ENCODE measurements around the gene ADAMTSL2. TPM values are rescaled to one million over a fixed set of nuclear protein-coding genes. Genes with fewer than 3 reads are reported as not detected.

The ADAMTSL2 gene
- total RNA-seq, 2 donors from 2014 or later = 13.9 to 16.7 TPM

- ATAC-seq (peak in 1 of 2 donors; percentile 15), DNase-seq (no peak)
- intact Hi-C loops (cut with DNase I) = no loop called here
Measured at GRCh38 chr9:133542002-133542401, 7.5 kb downstream of the ADAMTSL2 start.

DNA sequence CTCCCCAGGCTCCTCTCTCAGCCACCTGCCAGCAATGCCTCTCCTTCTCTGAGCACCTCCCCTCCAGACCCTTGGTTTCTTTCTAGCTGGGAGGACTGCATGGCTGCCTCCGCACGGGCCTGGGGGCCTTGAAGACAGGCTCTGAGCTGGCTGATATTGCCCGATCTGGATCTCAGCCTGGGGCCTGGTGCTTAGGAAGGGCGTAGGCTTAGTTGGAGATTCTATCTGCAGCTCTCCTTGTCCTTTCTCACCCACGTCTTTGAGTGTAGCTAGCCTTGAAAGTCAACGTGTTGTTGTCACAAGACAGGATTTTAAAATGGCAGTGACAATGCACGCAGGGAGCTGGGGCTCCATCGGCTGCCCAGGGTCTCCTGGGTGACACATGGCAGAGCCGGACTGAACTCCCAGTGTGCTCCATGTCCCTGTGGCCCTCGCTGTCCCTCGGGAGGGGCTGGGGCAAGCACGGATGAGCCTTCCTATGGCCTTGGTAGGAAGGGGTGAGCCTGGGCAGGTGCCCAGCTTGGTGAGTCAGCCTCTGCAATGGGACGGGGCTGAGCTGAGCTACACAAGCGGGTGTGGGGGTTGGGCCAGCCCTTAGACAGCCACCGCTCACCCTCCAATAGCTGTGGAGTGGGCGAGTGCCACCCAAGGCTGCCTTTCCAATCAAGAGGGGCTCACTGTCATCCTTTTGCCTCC lies 9.4 kb downstream of the ADAMTSL2 start:
- DNase-seq = no peak
- intact Hi-C loops (cut with DNase I) = no loop called here
- no peak for ATAC-seq

DNA sequence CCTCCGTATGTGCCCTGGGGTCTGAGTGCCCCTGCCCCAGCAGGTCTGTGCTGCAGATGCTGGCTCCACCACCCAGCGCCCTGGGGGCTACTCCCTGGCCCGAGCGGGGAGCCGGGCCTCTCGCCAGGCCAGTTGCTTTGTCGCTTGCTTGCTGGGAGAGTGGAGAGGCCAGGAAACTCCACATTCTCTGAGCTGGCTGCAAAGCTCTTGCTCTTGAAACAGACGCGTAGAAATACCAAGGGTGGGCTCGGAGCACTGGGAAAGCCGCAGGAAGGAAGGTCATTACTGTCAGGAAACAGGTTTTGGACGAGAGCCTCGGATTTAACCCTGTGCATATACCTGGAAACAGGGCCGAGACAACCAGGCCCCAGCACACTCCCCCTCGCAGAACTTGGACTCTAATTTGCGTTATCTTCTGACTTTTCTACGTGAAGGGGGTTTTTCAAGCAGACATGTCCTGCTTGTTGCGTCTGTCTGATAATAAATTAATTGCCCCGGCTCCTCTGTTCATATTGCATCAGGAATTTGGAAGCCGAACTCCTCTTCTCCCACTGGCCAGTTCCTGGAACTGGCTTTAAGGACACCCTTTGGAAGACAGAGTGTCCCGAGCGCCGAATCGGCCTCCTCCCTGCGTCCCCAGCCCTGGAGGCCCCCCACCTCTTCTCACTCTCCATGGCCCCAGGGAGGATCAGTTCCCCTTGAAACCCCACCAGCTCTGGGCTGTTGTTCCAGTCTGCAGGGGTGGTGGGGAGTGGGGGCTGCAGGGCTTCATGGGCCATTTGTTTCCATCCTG lies 11.2 kb downstream of the ADAMTSL2 start:
- DNase-seq (no peak), ATAC-seq (peak; percentile 20 to 61)
- intact Hi-C loops (cut with DNase I) = no loop called here

- ATAC-seq = peak in 1 of 2 donors; percentile 47
- DNase-seq = no peak
- intact Hi-C loops (cut with DNase I) = no loop called here
Measured at GRCh38 chr9:133546287-133546680, 11.8 kb downstream of the ADAMTSL2 start.

DNA sequence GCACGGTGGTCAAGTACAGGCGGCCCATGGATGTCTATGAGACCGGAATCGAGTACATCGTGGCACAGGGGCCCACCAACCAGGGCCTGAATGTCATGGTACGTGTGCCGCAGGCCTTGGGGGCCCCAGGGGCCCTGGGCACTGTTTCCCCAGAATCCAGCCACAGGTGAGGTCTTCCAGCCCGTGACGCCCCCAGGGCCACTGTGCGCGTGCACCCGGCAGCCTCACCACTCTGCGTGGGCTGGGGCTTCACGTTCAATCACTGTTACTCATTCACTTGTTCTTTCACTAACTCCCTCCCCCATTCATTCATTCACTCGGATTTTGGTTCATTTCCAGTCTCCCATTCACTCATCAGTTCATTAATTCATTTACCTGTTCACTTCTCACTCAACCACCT lies 12.6 kb downstream of the ADAMTSL2 start:
- no peak for DNase-seq
- intact Hi-C loops (cut with DNase I) = no loop called here
- ATAC-seq = no peak

DNA sequence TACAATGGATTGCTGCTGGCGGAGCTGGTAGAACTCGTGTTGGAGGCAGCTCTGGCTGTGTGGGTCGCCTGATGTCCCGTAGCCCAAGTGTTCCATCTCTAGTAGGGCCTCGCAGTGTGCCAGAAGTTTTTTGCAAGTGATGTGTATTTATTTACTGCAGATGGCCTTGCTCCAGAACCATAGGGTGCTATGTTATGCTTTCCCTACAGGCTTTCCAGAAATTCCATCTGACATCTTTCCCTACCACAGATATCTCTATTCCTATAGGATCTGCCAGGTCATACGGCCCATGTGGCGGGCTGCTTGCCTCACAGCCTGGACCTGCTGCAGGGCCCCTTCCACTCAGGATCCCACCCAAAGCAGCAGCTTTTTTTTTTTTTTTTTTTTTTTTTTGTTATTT lies 16.9 kb downstream of the ADAMTSL2 start:
- intact Hi-C loops (cut with DNase I) = no loop called here
- DNase-seq (no peak), ATAC-seq (no peak)

- DNase-seq = no peak
- intact Hi-C loops (cut with DNase I) = no loop called here
Measured at GRCh38 chr9:133552236-133552635, 17.7 kb downstream of the ADAMTSL2 start.

GRCh38 chr9:133553123-133553522 lies 18.6 kb downstream of the ADAMTSL2 start:
- intact Hi-C loops (cut with DNase I) = no loop called here
- no peak for ATAC-seq
- no peak for DNase-seq

More at GRCh38 chr9:133552236-133552635, 17.7 kb downstream of the ADAMTSL2 start:
- no peak for ATAC-seq

DNA sequence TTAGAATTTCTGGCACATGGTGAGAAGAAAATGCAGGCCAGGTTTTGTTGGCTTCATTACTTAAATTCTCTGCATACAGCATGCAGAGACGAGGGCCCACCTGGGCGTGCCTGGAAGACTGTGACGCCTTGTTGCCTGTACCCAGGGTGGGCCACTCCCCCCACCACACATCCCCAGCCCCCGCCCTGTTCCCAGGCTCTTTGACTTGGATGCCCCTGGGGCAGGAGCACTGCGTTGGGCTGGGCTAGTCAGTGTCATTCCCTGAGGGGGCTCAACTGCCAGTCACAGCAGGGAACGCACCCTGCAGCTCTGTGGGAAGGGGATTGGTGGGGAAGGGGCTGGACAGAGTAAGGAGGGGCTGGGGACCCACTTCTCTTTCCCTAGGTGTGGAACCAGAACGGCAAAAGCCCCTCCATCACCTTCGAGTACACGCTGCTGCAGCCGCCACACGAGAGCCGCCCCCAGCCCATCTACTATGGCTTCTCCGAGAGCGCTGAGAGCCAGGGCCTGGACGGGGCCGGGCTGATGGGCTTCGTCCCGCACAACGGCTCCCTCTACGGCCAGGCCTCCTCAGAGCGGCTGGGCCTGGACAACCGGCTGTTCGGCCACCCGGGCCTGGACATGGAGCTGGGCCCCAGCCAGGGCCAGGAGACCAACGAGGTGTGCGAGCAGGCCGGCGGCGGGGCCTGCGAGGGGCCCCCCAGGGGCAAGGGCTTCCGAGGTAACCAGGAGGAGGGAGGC lies 19.6 kb downstream of the ADAMTSL2 start:
- ATAC-seq (no peak), DNase-seq (no peak)
- intact Hi-C loops (cut with DNase I) = no loop called here

DNA sequence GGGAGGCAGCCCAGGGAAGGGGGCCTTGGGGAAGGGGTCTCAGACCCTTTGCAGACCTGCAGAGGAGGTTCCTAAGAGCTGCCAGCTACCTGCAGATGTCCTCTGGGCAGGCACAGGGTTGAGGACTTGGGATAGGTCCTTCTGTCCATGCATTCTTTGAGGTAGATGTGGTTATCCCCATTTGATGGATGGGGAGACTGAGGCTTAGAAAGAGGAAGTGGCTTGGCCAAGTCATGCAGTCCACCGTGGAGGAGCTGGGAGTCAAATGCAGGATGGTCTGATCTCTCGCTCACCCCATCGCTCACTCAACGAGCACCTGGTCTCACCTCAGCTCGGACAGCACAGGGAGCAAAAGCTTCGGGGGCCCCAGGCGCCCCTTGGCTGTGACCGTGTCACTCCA lies 20.2 kb downstream of the ADAMTSL2 start:
- ATAC-seq (no peak), DNase-seq (no peak)
- intact Hi-C loops (cut with DNase I) = no loop called here

DNA sequence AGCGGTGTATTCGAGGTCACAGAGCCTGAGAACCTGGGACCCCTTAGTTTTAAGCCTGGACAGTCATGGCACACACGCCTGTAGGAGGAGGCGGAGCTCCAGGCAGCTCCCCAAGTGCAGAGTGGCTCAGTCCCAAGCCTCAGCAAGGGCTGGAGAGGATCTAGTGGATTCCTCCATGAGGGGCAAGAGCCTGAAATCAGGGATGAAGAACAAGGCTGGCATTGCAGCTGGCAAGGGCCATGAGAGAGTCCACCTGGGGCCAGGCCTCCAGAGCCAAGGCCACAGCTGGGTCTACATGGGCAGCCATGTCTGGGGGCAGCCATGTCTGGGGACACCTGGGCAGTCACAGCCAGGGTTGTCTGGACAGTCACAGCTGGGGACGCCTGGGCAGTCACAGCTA lies 21.9 kb downstream of the ADAMTSL2 start:
- intact Hi-C loops (cut with DNase I) = no loop called here

DNA sequence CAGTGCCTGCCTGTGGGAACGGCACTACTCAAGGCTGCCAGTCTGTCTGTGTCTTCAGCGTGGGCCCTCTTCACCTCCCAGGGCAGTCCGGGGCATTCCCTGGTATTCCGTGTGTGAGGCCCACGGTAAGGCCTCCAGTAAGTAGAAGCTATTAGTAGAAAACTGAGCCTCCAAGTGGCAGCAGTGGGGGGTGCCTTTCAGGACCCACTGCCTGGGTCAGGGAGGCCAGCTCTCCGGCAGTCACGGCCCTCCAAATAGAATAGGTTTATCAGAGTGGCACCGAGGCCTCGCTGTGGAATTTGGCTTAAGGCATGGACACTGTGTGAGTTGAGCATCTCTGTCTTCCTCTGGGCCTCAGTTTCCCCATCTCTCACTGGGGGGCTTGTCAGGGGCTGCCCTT lies 23.1 kb downstream of the ADAMTSL2 start:
- DNase-seq (no peak), ATAC-seq (peak in 1 of 2 donors; percentile 6)
- intact Hi-C loops (cut with DNase I) = no loop called here

More for the DNA sequence above, 21.9 kb downstream of the ADAMTSL2 start:
- ATAC-seq = no peak
- no peak for DNase-seq

- DNase-seq (peak; percentile 76), ATAC-seq (peak; percentile 42 to 73)
- intact Hi-C loops (cut with DNase I) = no loop called here
Measured at GRCh38 chr9:133558191-133559126, 24.0 kb downstream of the ADAMTSL2 start.

- ATAC-seq (peak; percentile 32), DNase-seq (peak; percentile 77)
- intact Hi-C loops (cut with DNase I) = no loop called here
Measured at GRCh38 chr9:133560311-133560710, 25.8 kb downstream of the ADAMTSL2 start.

- intact Hi-C loops (cut with DNase I) = no loop called here
- no peak for DNase-seq
- no peak for ATAC-seq
Measured at GRCh38 chr9:133560944-133561343, 26.4 kb downstream of the ADAMTSL2 start.

DNA sequence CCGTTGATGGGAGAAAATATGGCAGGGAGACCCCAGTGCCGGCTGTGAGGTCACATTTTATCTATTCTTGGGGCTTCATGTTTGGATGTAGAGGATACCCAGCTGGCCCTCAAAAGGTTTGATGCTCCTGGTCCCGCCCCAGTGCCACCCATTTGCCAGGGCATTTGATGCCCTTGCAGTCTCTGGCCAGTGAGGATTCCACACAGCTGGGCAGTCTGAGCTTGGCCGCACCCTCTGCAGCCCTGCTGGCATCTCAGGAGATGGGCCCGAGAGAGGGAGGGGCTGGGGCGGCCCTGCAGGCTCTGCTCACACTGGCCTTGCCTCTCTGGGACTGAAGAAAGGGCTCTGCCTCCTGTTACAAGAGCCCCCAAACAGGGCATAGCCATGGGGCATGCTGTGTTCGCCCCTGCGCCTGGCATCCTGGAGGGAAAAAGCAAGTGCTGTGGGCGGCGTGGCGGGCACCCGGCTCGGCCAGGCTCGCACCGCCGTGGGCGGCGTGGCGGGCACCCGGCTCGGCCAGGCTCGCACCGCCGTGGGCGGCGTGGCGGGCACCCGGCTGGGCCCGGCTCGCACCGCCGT lies 27.6 kb downstream of the ADAMTSL2 start:
- no peak for DNase-seq
- no peak for ATAC-seq
- intact Hi-C loops (cut with DNase I) = no loop called here

GRCh38 chr9:133562611-133563290 lies 28.2 kb downstream of the ADAMTSL2 start:
- ATAC-seq = no peak
- intact Hi-C loops (cut with DNase I) = no loop called here
- DNase-seq = no peak

DNA sequence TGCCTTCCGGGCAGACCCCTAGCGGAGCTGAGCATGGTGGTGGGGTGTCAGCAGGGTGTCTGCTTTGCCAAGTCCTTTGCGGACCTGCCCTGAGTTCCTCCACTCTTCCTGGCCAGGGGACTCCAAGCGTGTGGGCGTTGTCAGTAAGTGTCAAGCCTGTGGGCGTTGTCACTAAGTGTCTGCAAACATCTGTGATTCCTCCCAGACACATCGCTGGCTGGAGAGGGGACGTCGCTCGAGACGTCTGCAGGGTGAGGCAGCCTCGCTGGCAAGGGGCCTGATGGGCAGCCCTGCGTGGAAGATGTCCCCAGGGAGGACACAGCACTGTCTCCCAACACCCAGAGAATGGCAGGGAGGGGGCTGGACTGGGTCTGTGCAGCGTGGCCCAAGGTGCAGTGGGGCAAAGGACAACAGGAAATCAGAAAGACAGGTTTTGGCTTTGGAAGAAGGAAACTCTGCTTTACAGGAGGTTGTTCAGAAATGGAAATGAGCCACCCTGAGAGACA lies 28.8 kb downstream of the ADAMTSL2 start:
- intact Hi-C loops (cut with DNase I) = no loop called here
- ATAC-seq (peak; percentile 58 to 70), DNase-seq (peak; percentile 82)

Data from left cardiac atrium (tissue), 4 donors.